GM12878 (cell line): ENCODE results near the gene SIN3A. TPM values are rescaled to one million over a fixed set of nuclear protein-coding genes. Genes with fewer than 3 reads are reported as not detected.

ENCODE experiments used
- ASH2L ChIP-seq: fragments of 300-600, 200-600 bp; sonication (generic); IDR thresholded peaks from 2 replicates; pipeline ENCODE4 v1.6.1; 2017; ENCODE audit warnings: low read depth, mild to moderate bottlenecking, borderline replicate concordance
- BCL3 ChIP-seq: IDR thresholded peaks from 2 replicates; pipeline ENCODE4 v1.6.1; 2011; ENCODE audit warnings: borderline replicate concordance, low read depth, mild to moderate bottlenecking, moderate library complexity, low read length; ENCODE audit not compliant: insufficient read depth, poor library complexity, severe bottlenecking
- GATAD2B ChIP-seq: fragments of 450-650 bp; conservative IDR thresholded peaks from 2 replicates; pipeline ENCODE4 v1.6.1; 2017; ENCODE audit warnings: low read depth, mild to moderate bottlenecking, moderate library complexity
- MYB ChIP-seq: fragments of 150-350 bp; IDR thresholded peaks from 2 replicates; pipeline ENCODE4 v1.6.1; 2014; ENCODE audit warnings: mild to moderate bottlenecking, low read depth, low read length, borderline replicate concordance
- NR2C2 ChIP-seq: IDR thresholded peaks from 2 replicates; pipeline ENCODE4 v1.6.1; 2011; ENCODE audit warnings: borderline replicate concordance, low read depth; ENCODE audit not compliant: control insufficient read depth, insufficient read length
- PML ChIP-seq: IDR thresholded peaks from 2 replicates; pipeline ENCODE4 v1.6.1; 2012; ENCODE audit warnings: low read length, inconsistent platforms
- POLR2A ChIP-seq: IDR thresholded peaks from 2 replicates; pipeline ENCODE4 v1.6.1; 2011; ENCODE audit warnings: low read depth, mild to moderate bottlenecking, low read length
- SMAD1 ChIP-seq: fragments of 450-650 bp; IDR thresholded peaks from 2 replicates; pipeline ENCODE4 v1.6.1; 2018; ENCODE audit warnings: mild to moderate bottlenecking, low read depth; ENCODE audit not compliant: partially characterized antibody
- TCF7 ChIP-seq: IDR thresholded peaks from 2 replicates; pipeline ENCODE4 v1.6.1; 2014; ENCODE audit warnings: antibody characterized with exemption, borderline replicate concordance
- ZBED1 ChIP-seq: IDR thresholded peaks from 2 replicates; pipeline ENCODE4 v1.6.1; 2016; ENCODE audit warnings: borderline replicate concordance
- ZBTB11 ChIP-seq: fragments of 450-650 bp; formaldehyde crosslinking; IDR thresholded peaks from 2 replicates; pipeline ENCODE4 v1.5.0; 2022; ENCODE audit warnings: mild to moderate bottlenecking, missing genetic modification characterization
- polyA plus RNA-seq, 11 experiments: library from polyadenylated mRNA; depleted of rRNA in 4 of 11; unstranded in 6 of 11; stranded (reverse) in 5 of 11; fragments of >200 nt; fragmentation: Nextera tagmentation in 4 of 11; fragmentation: Illumina TruSeq in 1 of 11; extraction: Ambion mirVana in 4 of 11; extraction: Trizol in 1 of 11; gene quantifications; 1 replicate in 1 of 11; 2 replicates in 10 of 11; pipeline versions ENCODE4 v1.2.1 to v1.2.3, GENCODE V29; 2011 to 2016; ENCODE audit warnings: inconsistent platforms in 2 of 11, missing spikeins in 2 of 11, low read depth in 1 of 11
- total RNA-seq, 4 experiments: library from RNA; depleted of rRNA in 3 of 4; stranded (reverse); fragments of >200 nt in 3 of 4; fragmentation: Illumina TruSeq in 1 of 4; extraction: Trizol in 1 of 4; gene quantifications; 2 replicates each; pipeline versions ENCODE4 v1.2.1 to v1.2.3, GENCODE V29; 2013 to 2021
- TF ChIP-seq, protein P1 (sequence below): fragments of 450-650 bp; IDR thresholded peaks from 2 replicates; pipeline ENCODE4 v1.6.1; 2016; ENCODE audit warnings: mild to moderate bottlenecking
- TF ChIP-seq, protein P2 (sequence below): fragments of 450-650 bp; IDR thresholded peaks from 2 replicates; pipeline ENCODE4 v1.6.1; 2017; ENCODE audit warnings: mild to moderate bottlenecking
- TF ChIP-seq, protein P3 (sequence below): fragments of 450-650 bp; IDR thresholded peaks from 2 replicates; pipeline ENCODE4 v1.6.1; 2017; ENCODE audit warnings: mild to moderate bottlenecking, moderate library complexity
- TF ChIP-seq, protein P4 (sequence below): IDR thresholded peaks from 2 replicates; pipeline ENCODE4 v1.6.1; 2011; ENCODE audit warnings: borderline replicate concordance, low read depth, mild to moderate bottlenecking, moderate library complexity, mixed read lengths, low read length; ENCODE audit not compliant: insufficient read depth; ENCODE audit errors: extremely low read length

SIN3A gene
- total and polyA plus RNA-seq, 10 of the 15 experiments (the other 5 are each of a cell fraction or from before 2014, with no cell fraction given), result 6.4 to 62.2 (median 29.2) TPM

DNA sequence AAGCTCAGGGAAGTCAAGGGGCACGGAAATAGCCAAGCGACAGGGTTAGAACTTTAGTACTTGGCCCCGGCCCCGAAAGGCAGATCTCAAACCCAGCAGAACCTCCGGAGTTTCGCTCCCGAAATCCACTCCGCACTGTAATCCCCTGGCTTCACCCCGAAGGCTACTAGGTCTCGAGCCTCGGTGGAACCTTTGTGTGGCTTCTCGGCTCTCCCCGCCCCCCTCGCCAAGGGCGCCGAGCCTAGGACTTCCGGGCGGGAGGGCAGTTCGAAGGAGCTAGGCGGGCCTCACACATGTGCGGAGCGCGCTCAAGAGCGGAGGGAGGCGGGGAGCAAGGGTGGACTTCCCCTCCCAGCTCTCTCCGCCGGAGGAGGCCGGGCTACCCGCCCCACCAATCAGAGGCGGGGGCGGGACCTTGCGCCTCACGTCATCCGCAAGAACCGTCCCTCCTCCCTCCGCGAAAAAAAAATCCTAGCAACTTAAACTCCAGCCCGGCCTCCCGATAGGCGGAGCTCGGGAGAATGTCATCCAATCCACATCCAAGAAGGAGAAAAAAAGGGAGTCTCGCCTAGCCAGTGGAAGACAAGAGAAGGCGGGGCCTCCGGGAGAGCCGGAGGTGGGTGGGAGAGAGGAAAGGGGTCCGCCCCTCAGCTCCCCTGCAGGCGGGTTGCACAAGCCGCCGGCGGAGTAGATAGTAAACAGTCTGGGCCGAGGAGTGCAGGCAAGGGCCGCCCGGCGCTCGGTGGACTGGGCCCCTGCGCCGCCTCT lies 2.4 kb upstream of the SIN3A start (continued):
- TF ChIP-seq ZBTB11, result peak; percentile 33; the same call in 1 of the 2 replicates
- no peak for TF ChIP-seq NR2C2
- TF ChIP-seq, protein P1, sequence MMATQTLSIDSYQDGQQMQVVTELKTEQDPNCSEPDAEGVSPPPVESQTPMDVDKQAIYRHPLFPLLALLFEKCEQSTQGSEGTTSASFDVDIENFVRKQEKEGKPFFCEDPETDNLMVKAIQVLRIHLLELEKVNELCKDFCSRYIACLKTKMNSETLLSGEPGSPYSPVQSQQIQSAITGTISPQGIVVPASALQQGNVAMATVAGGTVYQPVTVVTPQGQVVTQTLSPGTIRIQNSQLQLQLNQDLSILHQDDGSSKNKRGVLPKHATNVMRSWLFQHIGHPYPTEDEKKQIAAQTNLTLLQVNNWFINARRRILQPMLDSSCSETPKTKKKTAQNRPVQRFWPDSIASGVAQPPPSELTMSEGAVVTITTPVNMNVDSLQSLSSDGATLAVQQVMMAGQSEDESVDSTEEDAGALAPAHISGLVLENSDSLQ, result peak; percentile 59; the same call in 1 of the 2 replicates
- TF ChIP-seq, protein P2, sequence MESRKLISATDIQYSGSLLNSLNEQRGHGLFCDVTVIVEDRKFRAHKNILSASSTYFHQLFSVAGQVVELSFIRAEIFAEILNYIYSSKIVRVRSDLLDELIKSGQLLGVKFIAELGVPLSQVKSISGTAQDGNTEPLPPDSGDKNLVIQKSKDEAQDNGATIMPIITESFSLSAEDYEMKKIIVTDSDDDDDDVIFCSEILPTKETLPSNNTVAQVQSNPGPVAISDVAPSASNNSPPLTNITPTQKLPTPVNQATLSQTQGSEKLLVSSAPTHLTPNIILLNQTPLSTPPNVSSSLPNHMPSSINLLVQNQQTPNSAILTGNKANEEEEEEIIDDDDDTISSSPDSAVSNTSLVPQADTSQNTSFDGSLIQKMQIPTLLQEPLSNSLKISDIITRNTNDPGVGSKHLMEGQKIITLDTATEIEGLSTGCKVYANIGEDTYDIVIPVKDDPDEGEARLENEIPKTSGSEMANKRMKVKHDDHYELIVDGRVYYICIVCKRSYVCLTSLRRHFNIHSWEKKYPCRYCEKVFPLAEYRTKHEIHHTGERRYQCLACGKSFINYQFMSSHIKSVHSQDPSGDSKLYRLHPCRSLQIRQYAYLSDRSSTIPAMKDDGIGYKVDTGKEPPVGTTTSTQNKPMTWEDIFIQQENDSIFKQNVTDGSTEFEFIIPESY, result no peak
- no peak for TF ChIP-seq ZBED1
- TF ChIP-seq TCF7, result no peak
- no peak for TF ChIP-seq PML
- no peak for TF ChIP-seq ASH2L
- TF ChIP-seq, protein P3, sequence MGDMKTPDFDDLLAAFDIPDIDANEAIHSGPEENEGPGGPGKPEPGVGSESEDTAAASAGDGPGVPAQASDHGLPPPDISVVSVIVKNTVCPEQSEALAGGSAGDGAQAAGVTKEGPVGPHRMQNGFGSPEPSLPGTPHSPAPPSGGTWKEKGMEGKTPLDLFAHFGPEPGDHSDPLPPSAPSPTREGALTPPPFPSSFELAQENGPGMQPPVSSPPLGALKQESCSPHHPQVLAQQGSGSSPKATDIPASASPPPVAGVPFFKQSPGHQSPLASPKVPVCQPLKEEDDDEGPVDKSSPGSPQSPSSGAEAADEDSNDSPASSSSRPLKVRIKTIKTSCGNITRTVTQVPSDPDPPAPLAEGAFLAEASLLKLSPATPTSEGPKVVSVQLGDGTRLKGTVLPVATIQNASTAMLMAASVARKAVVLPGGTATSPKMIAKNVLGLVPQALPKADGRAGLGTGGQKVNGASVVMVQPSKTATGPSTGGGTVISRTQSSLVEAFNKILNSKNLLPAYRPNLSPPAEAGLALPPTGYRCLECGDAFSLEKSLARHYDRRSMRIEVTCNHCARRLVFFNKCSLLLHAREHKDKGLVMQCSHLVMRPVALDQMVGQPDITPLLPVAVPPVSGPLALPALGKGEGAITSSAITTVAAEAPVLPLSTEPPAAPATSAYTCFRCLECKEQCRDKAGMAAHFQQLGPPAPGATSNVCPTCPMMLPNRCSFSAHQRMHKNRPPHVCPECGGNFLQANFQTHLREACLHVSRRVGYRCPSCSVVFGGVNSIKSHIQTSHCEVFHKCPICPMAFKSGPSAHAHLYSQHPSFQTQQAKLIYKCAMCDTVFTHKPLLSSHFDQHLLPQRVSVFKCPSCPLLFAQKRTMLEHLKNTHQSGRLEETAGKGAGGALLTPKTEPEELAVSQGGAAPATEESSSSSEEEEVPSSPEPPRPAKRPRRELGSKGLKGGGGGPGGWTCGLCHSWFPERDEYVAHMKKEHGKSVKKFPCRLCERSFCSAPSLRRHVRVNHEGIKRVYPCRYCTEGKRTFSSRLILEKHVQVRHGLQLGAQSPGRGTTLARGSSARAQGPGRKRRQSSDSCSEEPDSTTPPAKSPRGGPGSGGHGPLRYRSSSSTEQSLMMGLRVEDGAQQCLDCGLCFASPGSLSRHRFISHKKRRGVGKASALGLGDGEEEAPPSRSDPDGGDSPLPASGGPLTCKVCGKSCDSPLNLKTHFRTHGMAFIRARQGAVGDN, result peak; percentile 23; the same call in 1 of the 2 replicates
- no peak for TF ChIP-seq MYB
- TF ChIP-seq, protein P4, sequence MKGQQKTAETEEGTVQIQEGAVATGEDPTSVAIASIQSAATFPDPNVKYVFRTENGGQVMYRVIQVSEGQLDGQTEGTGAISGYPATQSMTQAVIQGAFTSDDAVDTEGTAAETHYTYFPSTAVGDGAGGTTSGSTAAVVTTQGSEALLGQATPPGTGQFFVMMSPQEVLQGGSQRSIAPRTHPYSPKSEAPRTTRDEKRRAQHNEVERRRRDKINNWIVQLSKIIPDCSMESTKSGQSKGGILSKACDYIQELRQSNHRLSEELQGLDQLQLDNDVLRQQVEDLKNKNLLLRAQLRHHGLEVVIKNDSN, result no peak
- TF ChIP-seq BCL3, result peak; percentile 18
- TF ChIP-seq POLR2A, result peak; percentile 89
- TF ChIP-seq SMAD1, result no peak
- peak; percentile 28; the same call in 1 of the 2 replicates for TF ChIP-seq GATAD2B
